GM21723 (cell line): Measurements from ENCODE around the gene GLRA1.

Source experiments
- ATAC-seq: cut with Tn5 transposase; IDR thresholded peaks from one replicate; pipeline ENCODE4 v1.9.1; 2021; ENCODE audit warnings: mild to moderate bottlenecking, moderate library complexity; ENCODE audit not compliant: unreplicated experiment

The GLRA1 gene

GRCh38 chr5:151780348-151780747, 144.3 kb downstream of the GLRA1 start:
- no peak for ATAC-seq

GRCh38 chr5:151779531-151780125, 145.0 kb downstream of the GLRA1 start:
- ATAC-seq, result peak; percentile 57

- no peak for ATAC-seq
These were observed 149.5 kb downstream of the GLRA1 start for GRCh38 chr5:151775025-151775606.

GRCh38 chr5:151773951-151774350, 150.7 kb downstream of the GLRA1 start:
- ATAC-seq, result no peak

- no peak for ATAC-seq
These were observed 151.6 kb downstream of the GLRA1 start for GRCh38 chr5:151772846-151773561.
